Endothelial cell (in vitro differentiated cells): ENCODE measurements around the gene SMG9. TPM values are rescaled to one million over a fixed set of nuclear protein-coding genes. Genes with fewer than 3 reads are reported as not detected.

ENCODE experiments used
- DNase-seq: peaks from one replicate; pipeline ENCODE4 v3.0.0; 2021; ENCODE audit warnings: low spot score
- H3K27ac Mint-ChIP-seq: one replicate; pipeline ENCODE4 v1.8.0; 2021; ENCODE audit warnings: mixed read lengths, inconsistent platforms; ENCODE audit not compliant: unreplicated experiment
- H3K27me3 Mint-ChIP-seq: one replicate; pipeline ENCODE4 v1.8.0; 2021; ENCODE audit warnings: mild to moderate bottlenecking, moderate library complexity, mixed read lengths, inconsistent platforms; ENCODE audit not compliant: unreplicated experiment
- H3K36me3 Mint-ChIP-seq: one replicate; pipeline ENCODE4 v1.8.0; 2021; ENCODE audit warnings: mild to moderate bottlenecking, low read depth, mixed read lengths, inconsistent platforms; ENCODE audit not compliant: unreplicated experiment
- H3K4me1 Mint-ChIP-seq: one replicate; pipeline ENCODE4 v1.8.0; 2021; ENCODE audit warnings: mild to moderate bottlenecking, mixed read lengths, inconsistent platforms; ENCODE audit not compliant: unreplicated experiment
- H3K4me3 Mint-ChIP-seq: one replicate; pipeline ENCODE4 v1.8.0; 2021; ENCODE audit warnings: mild to moderate bottlenecking, mixed read lengths, inconsistent platforms; ENCODE audit not compliant: unreplicated experiment
- H3K9me3 Mint-ChIP-seq: one replicate; pipeline ENCODE4 v1.8.0; 2021; ENCODE audit warnings: mixed read lengths, inconsistent platforms; ENCODE audit not compliant: unreplicated experiment
- total RNA-seq: library from RNA; stranded (reverse); fragmentation: NEBNext Ultra II Directional; extraction: Animal tissue kit (Norgen Biotek cat#: 25700); gene quantifications from one replicate; pipeline ENCODE4 v1.2.1, GENCODE V29; 2021; ENCODE audit not compliant: unreplicated experiment
- TF ChIP-seq, protein P1 (sequence below): fragments of 200-600 bp; sonication (generic); IDR thresholded peaks from one replicate; pipeline ENCODE4 v1.5.0; 2021; ENCODE audit warnings: antibody characterized with exemption; ENCODE audit not compliant: unreplicated experiment

SMG9 gene
- total RNA-seq, 1 donor from 2014 or later = 38.8 TPM

- Mint-ChIP-seq H3K4me1 (no peaks in the 10 kb centered on the region), H3K27me3 (no peaks in the 10 kb centered on the region), H3K36me3 (peaks cover 8% of the 10 kb centered on the region), H3K4me3 (no peak overlapping the region), H3K9me3 (no peaks in the 10 kb centered on the region), H3K27ac (no peak overlapping the region)
- TF ChIP-seq, protein P1, sequence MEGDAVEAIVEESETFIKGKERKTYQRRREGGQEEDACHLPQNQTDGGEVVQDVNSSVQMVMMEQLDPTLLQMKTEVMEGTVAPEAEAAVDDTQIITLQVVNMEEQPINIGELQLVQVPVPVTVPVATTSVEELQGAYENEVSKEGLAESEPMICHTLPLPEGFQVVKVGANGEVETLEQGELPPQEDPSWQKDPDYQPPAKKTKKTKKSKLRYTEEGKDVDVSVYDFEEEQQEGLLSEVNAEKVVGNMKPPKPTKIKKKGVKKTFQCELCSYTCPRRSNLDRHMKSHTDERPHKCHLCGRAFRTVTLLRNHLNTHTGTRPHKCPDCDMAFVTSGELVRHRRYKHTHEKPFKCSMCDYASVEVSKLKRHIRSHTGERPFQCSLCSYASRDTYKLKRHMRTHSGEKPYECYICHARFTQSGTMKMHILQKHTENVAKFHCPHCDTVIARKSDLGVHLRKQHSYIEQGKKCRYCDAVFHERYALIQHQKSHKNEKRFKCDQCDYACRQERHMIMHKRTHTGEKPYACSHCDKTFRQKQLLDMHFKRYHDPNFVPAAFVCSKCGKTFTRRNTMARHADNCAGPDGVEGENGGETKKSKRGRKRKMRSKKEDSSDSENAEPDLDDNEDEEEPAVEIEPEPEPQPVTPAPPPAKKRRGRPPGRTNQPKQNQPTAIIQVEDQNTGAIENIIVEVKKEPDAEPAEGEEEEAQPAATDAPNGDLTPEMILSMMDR = no peak
- DNase-seq = no peak
These were observed 29.9 kb downstream of the SMG9 start for GRCh38 chr19:43724896-43725295.

DNA sequence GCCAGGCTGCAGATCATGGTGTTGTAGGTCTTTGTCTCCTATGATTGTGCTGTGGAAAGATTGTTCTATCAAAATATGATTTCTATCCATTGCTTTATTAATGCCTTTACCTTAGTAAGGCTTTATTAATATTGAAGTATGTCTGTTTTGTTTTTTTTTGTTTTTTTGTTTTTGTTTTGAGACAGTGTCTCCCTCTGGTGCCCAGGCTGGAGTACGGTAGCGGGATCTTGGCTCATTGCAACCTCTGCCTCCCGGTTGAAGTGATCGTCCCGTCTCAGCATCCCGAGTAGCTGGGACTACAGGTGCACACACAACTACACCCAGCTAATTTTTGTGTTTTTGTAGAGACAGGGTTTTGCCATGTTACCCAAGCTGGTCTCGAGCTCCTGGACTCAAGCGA lies 31.2 kb downstream of the SMG9 start:
- no peak for DNase-seq

GRCh38 chr19:43721469-43722048 lies 33.2 kb downstream of the SMG9 start:
- no peaks in the 10 kb centered on the region for H3K27me3 Mint-ChIP-seq
- H3K4me1 Mint-ChIP-seq = no peaks in the 10 kb centered on the region
- H3K36me3 Mint-ChIP-seq = peaks cover under 1% of the 10 kb centered on the region
- H3K4me3 Mint-ChIP-seq = no peak overlapping the region
- no peaks in the 10 kb centered on the region for H3K9me3 Mint-ChIP-seq
- no peak for DNase-seq
- H3K27ac Mint-ChIP-seq = no peak overlapping the region
- TF ChIP-seq, protein P1 = no peak

More for the DNA sequence above, 31.2 kb downstream of the SMG9 start:
- Mint-ChIP-seq H3K4me1 (no peaks in the 10 kb centered on the region), H3K36me3 (peaks cover 4% of the 10 kb centered on the region), H3K9me3 (no peaks in the 10 kb centered on the region), H3K27ac (no peak overlapping the region), H3K4me3 (no peak overlapping the region), H3K27me3 (no peaks in the 10 kb centered on the region)
- TF ChIP-seq, protein P1 = no peak

DNA sequence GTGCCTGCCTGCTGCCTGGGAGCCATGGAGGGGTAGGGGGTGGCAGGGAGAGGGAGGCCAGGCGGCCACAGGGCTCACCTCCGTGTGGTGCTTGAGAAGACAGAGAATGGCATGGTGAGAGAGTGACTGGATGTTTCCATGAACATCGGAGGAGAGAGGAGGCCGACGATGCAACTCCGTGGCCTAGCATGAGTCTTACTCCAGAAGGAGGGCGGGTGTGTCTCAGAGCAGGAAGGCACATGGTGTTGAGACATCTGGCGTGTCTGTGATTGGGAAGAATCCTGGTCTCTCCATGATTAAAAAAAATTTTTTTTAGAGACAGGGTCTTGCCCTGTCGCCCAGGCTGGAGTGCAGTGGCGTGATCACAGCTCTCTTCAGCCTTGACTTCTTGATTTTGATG lies 33.8 kb downstream of the SMG9 start:
- no peaks in the 10 kb centered on the region for H3K36me3 Mint-ChIP-seq
- no peak for DNase-seq
- TF ChIP-seq, protein P1 = no peak

GRCh38 chr19:43719918-43720317 lies 34.8 kb downstream of the SMG9 start:
- Mint-ChIP-seq H3K27me3 (peaks cover 2% of the 10 kb centered on the region), H3K27ac (no peak overlapping the region), H3K4me3 (no peak overlapping the region), H3K9me3 (no peaks in the 10 kb centered on the region), H3K4me1 (no peaks in the 10 kb centered on the region), H3K36me3 (peaks cover 4% of the 10 kb centered on the region)
- TF ChIP-seq, protein P1 = no peak
- DNase-seq = no peak

More for the DNA sequence above, 33.8 kb downstream of the SMG9 start:
- no peaks in the 10 kb centered on the region for H3K9me3 Mint-ChIP-seq
- peaks cover 2% of the 10 kb centered on the region for H3K27me3 Mint-ChIP-seq
- H3K27ac Mint-ChIP-seq = no peak overlapping the region
- H3K4me1 Mint-ChIP-seq = no peaks in the 10 kb centered on the region
- no peak overlapping the region for H3K4me3 Mint-ChIP-seq
